ENCODE measurements around the gene ITGB6.
"Not testable (repeated sequence)": the region's sequence is repeated elsewhere in the genome, so short reads cannot be mapped to it uniquely, and the experiment has no call there.

The ITGB6 gene

DNA sequence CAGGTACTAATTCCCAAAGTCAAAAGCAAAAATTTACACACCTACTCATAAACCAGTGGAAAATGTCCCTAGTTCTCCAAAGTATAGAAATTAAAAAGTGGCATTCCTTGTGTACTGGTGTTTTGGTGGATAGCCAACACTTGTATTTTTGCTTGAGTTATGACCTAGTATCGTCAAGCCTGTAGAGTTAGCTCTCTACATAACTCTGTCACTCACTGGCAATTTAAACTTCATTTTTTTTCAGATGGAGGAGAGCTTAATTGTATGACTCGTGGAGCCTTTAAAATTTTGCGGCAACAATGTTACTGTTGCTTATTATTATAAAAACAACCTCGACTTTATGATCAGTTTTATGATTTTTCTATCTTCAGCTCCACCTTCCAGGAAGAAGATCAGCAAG lies 58.7 kb downstream of the ITGB6 start:
- DNase-seq: no peak

DNA sequence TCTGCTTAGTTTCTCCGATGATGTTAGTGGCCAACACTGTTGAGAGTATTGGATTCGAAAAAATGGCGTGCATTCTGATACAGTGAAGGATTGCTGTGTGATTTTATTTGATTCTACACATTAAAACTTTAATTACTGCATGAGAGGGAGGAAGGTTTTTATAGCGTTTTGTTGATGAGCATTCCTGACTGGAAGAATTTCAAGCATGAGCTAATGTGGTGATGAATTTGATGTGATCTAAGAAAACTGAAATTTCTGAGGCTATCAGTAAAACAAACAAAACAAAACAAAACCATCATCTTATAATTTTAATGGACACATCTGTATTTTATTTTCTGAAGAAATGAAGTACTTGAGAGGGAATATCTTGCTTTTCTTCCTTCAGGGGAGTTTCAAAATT lies 59.6 kb downstream of the ITGB6 start:
- DNase-seq: no peak

DNA sequence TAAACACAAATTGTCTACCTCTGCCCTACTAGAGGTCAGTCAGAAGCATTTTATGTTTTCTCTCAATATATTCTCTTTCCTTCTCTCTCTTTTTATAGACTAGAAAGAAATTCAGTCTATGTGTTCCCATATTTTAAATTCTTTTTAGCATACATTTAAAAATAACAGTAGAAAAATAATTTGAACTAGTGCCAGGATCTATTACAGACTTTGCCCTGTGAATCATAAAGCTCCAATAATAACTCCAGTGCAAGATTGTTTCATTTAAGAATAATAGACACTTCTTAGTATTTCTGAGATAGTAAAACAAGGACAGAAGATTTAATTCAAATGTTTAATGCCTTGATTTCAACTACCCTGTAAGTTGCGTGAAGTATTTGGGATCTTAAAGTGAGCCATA lies 60.1 kb downstream of the ITGB6 start:
- DNase-seq: no peak

DNA sequence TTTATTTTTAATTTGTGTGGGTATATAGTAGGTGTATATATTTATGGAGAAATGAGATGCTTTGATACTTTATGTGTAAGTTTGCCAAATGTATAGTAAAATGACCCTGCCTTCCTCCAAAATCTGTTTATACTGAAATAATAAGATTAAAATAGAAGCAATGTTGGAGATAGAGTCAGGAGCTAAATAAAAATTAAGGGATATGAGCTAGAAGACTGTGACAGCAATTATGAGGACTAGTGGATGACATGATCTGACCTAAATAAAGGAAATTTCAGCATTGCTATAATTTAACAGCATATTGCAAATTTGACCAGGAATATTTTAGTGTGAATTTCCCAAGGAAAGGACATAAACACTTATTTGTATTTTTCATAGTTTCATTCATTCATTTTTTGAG lies 60.7 kb downstream of the ITGB6 start:
- no peak for DNase-seq

DNA sequence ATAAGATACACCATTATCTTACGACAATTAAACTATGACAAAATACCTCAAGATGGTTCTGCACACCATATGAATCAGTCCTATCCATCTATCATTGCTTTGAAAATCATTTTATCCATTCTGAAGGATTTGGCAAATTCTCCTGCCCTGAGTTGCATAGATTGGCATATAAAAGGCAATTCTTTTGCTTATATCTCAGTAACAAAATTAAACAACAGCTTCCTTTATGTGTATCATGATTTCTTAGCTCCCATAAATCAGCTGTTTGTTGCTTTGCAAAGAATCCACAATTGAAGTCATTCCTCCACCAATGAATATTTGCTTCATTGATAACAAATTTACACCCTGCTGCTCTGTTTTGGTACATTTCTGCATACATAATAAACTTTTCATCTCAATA lies 61.7 kb downstream of the ITGB6 start:
- no peak for DNase-seq

DNA sequence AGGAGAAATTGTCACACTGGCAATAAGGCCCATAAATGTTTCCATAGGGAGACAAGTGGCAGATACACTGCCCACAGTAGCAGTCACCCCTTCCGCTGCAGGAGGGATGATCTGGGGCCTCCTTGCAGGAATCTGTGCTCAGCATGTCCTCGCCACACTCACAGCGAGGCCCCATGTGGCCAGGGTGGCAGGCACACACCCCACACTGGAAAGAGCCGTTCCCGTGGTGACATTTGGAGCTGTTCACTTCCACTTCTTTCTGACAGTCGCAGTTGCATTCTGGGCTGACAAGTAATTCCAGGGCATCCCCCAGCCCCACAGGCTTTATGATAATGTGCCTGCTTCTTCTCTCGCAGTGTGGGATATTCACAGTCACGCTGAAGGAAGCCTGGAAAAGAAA lies 62.6 kb downstream of the ITGB6 start:
- no peak for DNase-seq

DNA sequence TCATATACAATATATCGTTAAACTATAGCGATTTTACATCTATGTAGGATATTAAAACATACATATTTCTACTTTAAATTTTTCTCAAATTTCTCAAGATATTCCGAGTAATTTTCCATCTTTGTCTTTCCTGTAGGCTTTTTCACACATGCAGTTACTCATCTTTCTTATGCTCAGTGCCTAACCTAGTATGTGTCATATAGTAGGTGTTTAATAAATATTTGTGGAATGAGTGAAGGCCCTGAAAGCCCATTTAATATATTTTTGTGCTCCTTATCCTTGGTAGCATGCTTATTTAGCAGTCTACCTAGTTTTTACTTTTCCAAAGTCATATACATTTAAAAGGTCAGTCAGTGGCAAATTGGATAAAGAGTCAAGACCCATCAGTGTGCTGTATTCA lies 67.3 kb downstream of the ITGB6 start:
- DNase-seq: no peak

DNA sequence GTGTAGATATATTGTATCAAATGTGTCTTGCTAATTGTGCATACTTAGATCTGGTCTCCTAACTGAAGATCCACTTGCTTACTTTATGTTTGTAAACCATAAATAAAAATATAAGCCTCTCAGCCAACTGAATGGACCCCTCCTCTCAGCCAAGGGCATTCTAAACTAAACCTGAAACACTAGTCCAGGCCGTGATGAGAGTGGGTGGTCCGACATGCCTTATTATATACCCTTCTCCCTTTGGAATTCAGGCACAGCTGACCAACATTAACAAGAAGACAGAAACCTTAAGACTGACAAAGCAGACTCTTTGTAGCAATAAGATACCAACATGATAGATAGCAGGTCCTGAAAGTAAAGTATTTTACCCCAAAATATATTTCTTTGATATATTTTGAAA lies 73.3 kb downstream of the ITGB6 start:
- DNase-seq: no peak

DNA sequence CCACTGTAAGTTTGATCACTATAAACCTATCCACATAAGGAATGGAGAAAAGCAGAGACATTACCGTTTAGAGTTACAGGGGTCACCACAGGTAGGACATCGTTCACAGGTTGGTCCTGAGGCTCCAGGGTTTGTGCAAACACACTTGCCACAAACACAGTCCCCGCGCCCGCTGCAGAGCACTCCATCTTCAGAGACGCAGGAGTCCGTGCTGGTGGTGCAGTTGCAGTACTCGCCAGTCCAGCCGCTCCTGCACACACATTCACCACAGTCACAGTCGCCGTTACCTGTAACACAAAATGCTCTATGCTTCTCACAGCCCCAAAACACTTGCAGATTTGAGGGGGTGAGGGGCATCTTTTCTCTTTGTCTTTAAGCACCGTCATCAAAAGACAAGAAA lies 73.8 kb downstream of the ITGB6 start:
- no peak for DNase-seq

DNA sequence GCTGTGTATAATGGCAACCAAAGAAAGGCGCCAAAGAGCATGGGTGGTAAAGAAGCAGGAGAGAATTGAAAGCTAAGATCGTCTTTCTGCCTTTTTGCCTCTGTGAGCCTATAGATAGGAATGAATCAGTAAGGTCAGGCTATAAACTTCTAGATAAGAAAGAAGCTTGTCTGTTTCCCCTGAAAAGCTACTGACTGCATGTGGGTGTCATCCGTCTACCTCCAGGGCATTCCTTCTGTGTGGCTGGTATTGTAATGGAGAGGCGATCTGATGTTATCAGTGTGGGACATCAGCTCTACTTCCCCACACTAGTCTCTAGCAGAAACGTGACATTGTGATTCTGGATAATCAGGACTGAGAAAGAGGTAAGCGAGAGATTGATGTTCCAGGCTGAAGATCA lies 74.2 kb downstream of the ITGB6 start:
- no peak for DNase-seq

DNA sequence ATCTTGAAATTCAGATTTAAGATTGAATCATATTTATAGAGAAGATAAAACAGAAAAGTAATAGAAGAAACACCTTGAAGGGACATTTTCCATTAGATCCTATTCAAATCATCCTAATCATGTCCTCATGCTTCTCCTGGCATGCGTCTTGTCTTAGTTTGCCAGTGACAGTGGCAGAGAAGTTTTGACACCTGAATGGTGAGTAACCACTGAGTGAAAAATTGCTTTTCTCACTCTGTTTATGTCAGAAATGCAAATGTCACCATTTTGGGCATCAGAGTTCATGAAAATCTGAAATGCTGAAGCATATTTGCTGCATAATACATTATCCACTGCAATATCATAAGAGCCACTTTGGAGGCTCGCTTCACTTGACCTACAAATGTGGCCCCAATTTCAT lies 74.7 kb downstream of the ITGB6 start:
- DNase-seq: no peak

DNA sequence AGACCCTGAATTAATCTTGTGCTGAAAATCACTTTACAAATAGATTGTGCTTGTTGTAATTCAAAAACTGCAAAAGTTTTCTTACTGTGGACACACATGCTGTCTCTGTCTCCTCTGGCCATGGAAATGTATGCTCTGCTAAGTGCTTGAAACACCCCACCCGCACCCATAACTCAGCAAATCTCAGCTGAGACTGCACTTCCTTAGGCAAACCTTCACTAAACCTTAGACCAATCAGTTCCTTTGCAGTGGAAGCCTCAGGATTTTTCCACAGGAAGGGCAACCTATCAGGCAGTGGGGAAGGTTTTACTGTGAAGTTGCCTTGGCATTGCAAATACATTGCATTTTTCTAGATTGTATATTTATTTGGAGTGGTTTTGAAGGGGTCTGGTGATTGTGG lies 75.5 kb downstream of the ITGB6 start:
- no peak for DNase-seq

DNA sequence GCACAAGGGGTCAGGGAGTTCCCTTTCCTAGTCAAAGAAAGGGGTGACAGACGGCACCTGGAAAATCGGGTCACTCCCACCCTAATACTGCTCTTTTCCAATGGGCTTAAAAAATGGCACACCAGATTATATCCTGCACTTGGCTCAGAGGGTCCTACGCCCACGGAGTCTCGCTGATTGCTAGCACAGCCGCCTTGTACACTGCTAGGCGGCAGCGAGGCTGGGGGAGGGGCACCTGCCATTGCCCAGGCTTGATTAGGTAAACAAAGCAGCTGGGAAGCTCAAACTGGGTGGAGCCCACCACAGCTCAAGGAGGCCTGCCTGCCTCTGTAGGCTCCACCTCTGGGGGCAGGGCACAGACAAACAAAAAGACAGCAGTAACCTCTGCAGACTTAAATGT lies 85.4 kb downstream of the ITGB6 start:
- not testable (repeated sequence) for DNase-seq

DNA sequence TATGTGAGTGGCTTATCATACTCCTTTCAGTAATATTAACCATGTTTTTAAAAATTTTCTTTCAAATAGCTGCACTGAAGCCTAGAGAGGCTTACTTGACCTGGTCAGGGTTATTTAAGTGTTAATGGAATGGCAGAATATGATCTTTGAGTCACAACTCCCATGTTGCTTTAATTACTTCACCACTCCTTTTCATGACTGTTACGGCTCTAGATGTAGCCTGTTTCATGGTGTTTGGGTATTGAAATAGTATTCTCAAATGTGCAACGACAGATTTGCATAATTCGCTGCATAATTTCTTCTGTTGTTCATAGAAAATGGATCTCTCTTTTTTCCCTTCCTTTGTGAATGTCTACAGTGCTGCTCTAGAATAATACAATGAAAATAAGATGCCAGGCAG lies 86.1 kb downstream of the ITGB6 start:
- no peak for DNase-seq

DNA sequence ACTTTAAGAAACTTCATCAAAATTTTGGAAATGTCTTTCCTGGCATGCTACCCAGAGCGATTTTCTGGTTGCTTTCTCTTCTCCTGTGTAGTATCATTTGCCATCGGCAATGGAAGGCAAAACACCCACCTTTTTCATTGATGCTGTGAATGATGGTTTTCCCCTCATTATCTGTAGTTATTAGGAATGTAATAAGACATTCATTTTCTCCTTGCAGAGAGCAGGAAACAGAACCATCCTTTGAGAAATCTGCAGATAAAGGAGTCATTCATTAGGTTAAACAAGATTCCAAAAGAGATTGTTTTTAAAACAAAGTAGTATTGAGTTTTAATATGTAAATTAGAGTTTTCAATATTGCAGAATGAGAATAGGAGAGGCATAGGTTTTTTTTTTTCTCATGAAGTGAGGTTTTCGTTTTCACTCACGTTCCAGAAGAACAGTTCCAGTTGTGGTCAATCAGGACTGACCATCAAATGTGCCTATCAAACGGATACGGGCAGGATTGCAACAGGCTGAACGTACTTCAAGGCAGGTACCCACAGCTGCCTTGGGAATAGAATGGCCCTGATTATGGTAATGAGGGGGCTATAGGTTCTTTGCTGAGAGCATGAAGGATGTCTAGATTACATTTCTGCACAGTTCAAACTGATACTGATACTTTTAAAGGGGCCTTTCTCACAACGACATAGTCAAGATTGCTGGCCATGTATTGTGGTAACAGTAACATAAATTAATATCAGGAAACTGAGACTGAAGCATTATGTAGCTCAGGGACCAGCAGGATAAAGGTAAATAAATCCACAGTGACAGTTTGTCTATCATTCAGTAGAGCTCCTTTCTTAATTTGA lies 87.9 kb downstream of the ITGB6 start:
- no peak for DNase-seq

DNA sequence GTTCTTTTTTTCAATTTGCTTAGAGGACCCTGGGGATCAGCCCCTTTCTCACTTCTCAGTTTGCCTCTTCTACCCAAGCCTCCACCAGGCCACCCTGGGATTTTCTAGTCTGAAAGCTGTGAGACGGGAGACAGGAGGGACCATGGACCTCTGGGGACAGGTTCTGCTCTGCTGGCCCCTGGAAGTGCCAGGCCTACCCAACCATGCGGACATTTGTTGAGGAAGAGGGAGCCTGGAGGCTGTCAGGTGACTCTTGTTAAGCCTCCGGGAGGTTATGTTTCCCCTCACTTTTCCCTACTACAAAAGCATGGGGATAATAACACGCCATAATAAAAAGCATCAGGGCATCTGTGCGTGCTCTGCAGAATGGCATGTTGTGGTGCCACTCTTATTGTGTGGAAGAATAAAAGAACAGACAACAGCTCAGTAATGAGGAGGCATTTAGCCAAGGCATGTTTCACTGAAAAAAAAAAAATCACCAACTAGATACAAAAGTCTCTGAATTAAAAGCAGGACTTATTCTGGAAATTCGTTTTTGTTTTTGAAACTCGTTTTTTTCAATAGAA lies 89.3 kb downstream of the ITGB6 start:
- DNase-seq: no peak

DNA sequence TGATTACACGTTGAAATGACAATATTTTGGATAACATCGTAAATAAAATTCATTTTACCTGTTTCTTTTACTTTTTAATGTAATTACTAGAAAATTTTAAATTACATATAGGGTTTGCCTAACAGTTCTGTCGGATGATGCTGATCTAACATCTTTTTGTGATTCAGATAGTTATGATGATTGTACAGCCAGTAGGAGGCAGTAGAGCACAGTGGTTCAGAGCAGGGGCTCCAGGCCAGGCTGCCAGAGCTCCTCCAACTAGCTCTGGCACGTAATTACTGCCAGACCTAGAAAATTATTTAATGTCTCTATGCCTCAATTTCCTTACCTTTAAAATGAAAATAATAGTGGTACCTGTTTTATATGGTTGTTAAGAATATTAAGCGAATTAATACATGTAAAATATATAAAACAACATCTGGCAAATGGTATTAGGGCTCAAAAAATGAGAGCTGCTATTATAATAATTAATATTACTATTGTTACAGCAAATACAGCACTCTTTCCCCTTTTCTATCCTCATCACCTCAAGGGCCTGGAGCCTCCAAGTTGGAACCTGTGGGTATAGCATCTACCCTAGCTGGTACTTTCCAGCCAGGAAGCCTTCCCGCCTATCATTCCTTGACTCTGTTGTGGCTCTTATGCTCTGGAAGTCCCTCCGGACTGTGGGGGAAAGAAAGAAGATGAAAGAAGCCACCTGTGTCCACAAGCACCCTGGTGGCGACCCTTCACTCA lies 90.0 kb downstream of the ITGB6 start:
- peak in 37 of 56 donors; percentile 0 to 68 (median 13) for DNase-seq

DNA sequence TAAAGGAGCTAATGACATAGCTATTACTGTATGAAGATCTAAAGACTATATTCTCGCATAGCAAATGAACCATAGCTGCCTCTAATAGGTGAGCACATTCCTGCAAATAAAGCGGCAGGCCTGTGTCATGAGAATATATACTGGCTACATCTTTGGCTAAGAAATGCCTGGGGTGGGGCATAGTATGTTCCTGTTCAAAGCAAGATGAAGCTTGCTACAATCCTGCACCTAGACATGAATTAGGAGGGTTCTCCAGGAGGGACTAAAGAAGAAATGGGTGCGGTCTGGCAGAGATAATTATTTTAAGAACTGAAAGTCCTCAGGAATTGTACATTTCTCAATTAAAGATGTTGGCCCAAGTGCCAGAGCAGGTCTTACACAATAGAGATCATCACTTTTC lies 90.8 kb downstream of the ITGB6 start:
- DNase-seq: no peak

DNA sequence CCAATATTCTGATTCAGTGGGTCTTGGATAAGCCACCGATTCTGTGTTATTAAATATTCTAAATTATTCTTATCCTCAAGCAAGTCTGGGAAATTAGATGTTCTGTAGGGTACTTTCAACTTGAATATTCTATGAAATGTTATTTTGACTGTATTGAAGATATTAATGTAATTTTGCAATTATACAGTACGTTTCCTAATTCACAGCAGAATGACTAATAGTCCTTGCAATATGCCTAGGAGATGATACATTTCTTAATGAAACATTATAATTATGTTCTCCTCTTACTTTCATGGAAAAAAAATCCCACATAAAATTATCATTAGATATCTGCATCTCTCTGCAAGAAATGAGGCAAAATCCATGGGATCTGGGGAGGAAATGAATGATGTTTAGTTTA lies 91.4 kb downstream of the ITGB6 start:
- DNase-seq: no peak

DNA sequence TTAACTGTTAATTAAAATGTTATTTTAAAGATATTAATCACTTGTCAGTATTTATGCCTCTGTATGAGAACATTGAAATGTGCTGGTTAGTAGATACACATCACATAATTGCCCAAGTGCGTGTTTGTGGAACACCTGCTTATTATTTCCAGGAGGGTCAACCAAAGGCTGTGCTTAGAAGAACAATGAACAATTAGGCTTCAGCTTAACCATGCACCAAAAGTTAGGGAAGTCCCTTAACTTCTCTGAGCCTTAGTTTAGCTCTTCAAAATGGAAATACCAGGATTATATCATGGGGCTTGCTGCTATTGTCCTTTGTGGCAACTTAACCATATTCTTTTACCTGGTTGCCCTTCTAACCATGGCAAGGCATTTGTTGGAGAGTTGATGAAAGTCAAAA lies 94.7 kb downstream of the ITGB6 start:
- DNase-seq: no peak

DNA sequence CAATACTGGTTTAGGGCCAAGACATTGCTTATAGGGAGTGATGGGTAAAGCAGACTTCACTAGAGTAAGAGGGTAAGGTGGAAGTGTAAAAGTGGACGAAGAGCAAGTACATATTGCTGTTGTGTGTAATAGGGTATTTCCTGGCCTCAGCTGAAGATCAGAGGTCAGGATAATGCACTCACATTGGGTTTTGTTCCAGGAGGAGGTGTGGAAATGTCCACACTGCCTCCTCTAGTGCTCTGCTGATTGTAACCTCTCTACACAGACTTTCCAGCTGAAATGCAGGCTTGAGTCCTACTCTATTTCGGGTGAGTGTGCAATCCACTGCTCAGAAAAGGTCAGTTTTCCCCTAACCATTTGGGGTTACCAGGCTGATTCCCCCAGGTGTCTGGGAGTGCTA lies 96.0 kb downstream of the ITGB6 start:
- DNase-seq: no peak

DNA sequence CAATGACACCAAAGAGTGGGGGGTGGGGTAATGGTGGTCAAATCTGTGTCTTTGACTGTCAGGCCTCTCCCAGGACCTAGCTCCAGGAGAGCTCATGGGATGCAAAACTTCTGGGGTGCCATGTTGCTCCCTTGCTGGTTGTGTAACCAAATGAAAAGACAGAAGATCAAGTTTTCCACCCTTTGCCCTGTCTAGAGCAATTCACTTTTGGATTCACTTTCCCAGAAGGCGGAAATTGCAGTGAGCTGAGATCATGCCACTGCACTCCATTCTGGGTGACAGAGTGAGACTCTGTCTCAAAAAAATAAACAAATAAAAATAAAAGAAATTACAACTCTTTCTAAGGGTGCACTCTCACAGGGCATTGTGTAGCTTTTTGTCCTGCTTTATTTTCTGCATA lies 102.7 kb downstream of the ITGB6 start:
- no peak for DNase-seq

DNA sequence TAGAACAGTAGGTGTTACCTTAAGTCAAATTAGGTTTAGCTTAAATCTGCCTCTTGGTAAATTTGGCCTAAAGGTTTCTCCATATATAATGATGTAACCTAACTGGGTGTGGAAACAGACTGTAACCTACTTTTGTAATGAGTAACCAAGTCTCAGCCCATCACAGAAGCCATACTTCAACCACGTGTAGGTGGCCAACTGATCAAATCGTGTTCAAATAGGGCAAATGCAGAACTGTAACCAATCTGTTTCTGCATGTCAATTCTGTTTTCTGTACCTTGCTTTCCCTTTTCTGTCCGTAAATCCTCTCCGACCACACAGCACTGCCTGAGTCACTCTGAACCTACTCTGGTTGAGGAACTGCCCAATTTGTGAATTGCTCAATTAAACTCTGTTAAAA lies 103.7 kb downstream of the ITGB6 start:
- no peak for DNase-seq

All from amygdala (tissue), 56 donors.